Fibroblast of peridontal ligament (primary cell): ENCODE data around the gene SS18L1.

Source experiments
- DNase-seq: peaks from one replicate; pipeline ENCODE4 v3.0.0-alpha.2; 2010; ENCODE audit errors: extremely low read depth

The SS18L1 gene

DNA sequence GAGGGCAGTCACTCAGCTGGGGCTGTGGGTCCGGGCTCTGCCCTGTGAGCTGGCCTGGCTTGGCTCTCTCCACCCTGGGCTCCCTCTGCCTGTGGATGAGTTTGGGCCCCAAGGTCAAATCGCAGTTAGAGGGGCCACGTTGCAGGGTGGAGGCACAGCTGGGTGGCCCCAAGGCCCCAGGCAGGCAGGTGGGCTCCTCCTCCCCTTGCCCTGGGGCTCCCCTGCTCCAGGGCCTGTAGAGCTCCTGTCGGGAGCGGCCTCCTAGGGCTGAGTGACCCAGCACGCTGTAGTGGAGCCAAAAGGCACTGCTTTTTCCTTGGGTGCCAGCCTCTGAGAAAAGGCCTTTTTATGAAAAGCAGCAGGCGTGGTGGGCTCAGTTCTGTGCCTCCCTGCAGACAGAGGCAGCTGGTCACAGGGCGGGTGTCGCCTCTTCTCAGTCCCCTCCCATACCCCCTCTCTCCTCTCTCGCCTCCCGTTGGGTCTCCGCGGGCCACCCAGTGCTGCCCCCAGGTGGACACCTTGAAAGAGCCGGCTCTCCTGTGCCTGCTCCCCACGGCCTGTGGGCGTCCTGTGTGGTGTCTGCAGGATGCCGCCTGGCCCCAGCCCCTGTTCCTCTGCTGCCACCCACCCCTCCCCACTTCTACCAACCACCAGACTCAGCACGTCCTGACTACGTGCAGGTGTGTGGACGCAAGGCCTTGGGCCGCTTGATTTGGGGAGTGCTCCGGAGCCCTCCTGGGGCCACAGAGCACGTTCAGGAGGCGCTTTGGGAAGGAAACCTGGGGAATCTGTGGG, 13.2 kb downstream of the SS18L1 start:
- DNase-seq, result peak; percentile 29

- DNase-seq, result no peak
Observed at GRCh38 chr20:62157387-62158087, 14.0 kb downstream of the SS18L1 start.

- no peak for DNase-seq
Observed at GRCh38 chr20:62158088-62158400, 14.5 kb downstream of the SS18L1 start.

DNA sequence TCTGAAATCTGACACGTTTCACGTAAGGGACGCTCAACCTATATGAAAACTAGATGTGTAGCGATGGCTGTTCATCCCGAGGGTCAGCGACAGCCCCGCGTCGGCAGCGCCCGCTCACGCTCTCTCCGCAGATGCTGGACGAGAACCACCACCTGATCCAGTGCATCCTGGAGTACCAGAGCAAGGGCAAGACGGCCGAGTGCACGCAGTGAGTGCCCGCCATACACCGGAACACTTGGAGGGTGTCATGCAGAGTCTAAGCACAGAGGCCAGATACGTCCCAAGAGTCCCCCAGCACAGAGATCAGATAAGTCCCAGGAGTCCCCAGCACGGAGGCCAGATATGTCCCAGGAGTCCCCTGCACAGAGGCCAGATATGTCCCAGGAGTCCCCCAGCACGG, 15.0 kb downstream of the SS18L1 start:
- DNase-seq, result no peak

DNA sequence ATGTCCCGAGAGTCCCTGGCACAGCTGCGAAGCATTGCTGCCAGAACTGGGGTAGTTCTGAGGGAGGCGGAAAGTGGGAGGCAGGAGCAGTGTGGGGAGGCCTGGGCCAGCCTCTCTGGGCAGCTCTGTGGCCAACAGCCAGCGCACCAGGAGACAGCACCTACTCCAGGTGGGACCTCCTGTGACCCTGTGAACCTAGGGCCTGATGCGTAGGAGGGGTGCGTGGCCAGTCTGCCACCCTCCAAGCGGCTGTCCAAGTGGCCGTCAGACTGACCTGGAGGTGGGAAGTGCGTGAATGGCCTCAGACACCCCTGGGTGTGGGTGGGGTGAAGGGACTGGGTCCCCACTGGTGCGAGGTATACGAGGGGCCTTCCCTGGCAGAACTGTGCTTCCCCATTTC, 15.5 kb downstream of the SS18L1 start:
- DNase-seq, result no peak

- no peak for DNase-seq
Observed at GRCh38 chr20:62159839-62160238, 16.3 kb downstream of the SS18L1 start.

DNA sequence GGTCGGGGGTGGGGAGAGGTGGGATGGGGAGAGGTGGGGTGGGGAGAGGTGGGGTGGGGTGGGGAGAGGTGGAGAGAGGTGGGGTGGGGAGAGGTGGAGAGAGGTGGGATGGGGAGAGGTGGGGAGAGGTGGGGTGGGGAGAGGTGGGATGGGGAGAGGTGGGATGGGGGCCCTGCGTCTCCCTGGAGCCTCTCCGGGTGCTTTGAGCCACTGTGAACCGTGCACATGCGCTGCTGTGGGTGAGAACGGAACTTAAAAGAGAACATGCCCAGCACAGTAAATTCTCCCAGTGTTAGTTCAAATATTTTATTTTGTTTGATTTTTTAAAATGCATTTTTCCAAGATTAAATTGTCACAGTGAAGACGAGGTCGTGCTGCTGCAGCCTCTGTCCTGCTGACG, 16.7 kb downstream of the SS18L1 start:
- DNase-seq, result no peak

DNA sequence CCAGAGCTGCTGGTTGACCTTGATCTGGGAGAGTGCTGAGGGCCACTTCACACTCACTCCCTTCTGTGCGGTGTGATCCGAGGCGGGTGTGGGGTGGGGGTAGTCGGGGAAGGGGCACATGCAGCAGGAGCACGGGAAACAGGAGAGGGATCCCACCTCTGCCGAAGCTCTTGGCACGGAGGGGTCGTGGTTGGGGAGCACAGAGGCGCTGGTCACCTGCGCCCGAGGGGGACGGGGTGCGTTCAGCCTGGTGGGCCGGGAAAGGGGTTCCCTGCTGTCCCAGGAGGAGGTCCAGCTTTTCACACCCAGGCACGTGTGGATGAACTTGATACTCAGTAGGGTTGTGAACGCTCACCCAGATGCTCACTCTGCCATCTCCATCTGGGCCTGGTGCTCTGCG, 17.3 kb downstream of the SS18L1 start:
- no peak for DNase-seq

DNA sequence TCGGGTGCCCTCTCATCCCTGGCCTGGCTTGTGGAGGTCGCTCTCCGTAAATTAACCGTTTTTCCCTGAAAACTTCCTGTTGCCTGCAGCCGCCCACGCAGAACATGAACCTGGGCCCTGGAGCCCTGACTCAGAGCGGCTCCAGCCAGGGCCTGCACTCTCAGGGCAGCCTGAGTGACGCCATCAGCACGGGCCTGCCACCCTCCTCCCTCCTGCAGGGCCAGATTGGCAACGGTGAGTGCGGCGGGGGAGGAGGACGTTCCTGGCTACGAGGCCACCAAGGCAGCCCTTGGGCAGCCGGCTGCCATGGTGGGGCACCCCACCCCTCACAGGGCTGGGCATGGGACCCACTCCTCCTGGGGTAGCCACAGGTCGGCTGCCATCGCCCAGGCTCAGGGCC, 17.8 kb downstream of the SS18L1 start:
- DNase-seq, result no peak

GRCh38 chr20:62162765-62163484, 19.4 kb downstream of the SS18L1 start:
- no peak for DNase-seq

GRCh38 chr20:62163485-62163865, 19.9 kb downstream of the SS18L1 start:
- DNase-seq, result no peak

- no peak for DNase-seq
Observed at GRCh38 chr20:62163986-62164762, 20.6 kb downstream of the SS18L1 start.

GRCh38 chr20:62164879-62165761, 21.6 kb downstream of the SS18L1 start:
- DNase-seq, result no peak

DNA sequence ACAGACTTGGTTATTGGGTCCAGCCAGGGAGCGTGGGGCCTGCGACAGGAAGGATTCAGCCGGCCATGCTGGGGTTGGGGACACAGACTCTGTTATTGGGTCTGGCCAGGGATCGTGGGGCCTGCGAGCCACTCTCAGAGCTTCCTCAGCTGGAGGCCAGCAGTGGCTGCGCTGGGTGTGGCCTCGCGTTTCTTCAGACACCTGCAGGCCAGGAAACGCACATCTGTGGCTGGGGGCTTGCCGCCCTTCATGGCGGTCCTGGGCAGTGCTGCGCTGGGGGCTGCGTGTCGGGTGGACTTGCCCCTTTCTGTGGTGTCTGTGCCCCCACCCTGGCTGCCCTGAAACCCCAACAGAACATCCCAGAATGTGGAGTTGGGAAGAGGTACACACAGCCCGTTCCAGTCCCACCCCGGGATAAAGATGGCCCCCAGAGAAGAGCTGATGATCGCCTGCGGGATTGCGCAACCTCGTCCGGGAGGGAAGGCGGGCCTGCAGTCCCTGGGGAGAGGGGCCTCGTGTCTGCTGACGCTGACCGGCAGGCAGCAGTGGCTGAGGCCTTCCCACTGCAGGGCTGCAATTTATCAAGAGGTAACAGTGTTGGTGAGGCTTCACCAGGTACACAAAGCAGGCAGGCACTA, 22.3 kb downstream of the SS18L1 start:
- DNase-seq, result no peak

GRCh38 chr20:62167474-62167873, 23.9 kb downstream of the SS18L1 start:
- DNase-seq, result no peak

DNA sequence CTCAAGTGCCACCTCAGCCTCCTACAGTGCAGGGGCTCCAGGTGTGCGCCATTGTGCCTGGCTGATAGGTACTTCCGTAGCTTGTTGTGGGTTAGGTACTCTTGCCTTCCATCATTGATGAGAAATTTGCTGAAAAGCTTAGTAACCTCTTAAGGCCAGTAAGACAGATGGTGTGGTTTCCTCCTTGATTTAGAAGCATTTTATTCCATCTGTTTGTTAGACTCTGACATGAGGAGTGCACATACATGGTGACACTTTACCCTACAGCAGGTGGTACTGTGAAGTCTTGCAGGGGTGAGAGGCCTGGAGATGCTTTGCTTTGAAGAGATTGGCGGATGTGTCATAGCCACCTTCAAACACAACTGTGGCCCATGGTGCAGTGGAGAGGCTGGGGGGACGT, 24.5 kb downstream of the SS18L1 start:
- no peak for DNase-seq

- DNase-seq, result no peak
Observed at GRCh38 chr20:62168890-62169435, 25.4 kb downstream of the SS18L1 start.

GRCh38 chr20:62170536-62170935, 27.0 kb downstream of the SS18L1 start:
- no peak for DNase-seq

- DNase-seq, result no peak
Observed at GRCh38 chr20:62171245-62171644, 27.7 kb downstream of the SS18L1 start.

DNA sequence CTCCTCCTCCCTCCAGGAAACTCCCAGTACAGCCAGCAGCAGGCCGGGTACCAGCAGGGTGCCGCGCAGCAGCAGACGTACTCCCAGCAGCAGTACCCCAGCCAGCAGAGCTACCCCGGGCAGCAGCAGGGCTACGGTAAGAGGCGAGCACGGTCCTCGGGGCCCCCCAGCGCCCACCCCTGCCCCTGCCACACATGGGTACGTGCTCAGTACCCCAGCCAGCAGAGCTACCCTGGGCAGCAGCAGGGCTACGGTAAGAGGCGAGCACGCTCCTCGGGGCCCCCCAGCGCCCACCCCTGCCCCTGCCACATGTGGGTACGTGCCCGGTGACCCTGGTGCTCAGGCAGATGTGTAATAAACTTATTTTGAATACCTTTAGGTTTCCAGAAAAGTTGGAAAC, 29.1 kb downstream of the SS18L1 start:
- DNase-seq, result no peak
